Endothelial cell of umbilical vein (primary cell): ENCODE results near the gene MICA. TPM values are rescaled to one million over a fixed set of nuclear protein-coding genes. Genes with fewer than 3 reads are reported as not detected.

ENCODE experiments used
- BruUV-seq: library from RNA; stranded (reverse); fragments of 400-500 nt; replicated peaks from 2 replicates; lab custom pipeline; 2021; lab: Mats Ljungman, UMichigan
- CTCF ChIA-PET: fragments of 300-600, 350-600 bp; sonication (Branson Sonifier 250); formaldehyde crosslinking; loops from one replicate; lab custom pipeline; 2021; ENCODE audit warnings: antibody characterized with exemption, inconsistent platforms; lab: Charles Lee
- POLR2A ChIA-PET: fragments of 300-600, 350-600 bp; sonication (Branson Sonifier 250); formaldehyde crosslinking; loops from one replicate; lab custom pipeline; 2021; ENCODE audit warnings: antibody characterized with exemption, inconsistent platforms; lab: Charles Lee
- DNase-seq: peaks from one replicate; pipeline ENCODE4 v3.0.0-alpha.2; 2011; ENCODE audit warnings: low read depth, low spot score
- FAIRE-seq: peaks from 2 replicates; lab custom pipeline; 2011; peaks lifted over from hg19 to GRCh38; lab: Jason Lieb, UNC
- H2AFZ ChIP-seq: 2 replicates; pipeline ENCODE4 v1.6.0; 2012; ENCODE audit warnings: low read depth, low read length, control low read depth, inconsistent platforms
- H3K27ac ChIP-seq: 2 replicates; pipeline ENCODE4 v1.5.1; 2011; ENCODE audit warnings: low read depth, mild to moderate bottlenecking, control low read depth, low read length, moderate library complexity; ENCODE audit not compliant: insufficient read depth
- H3K27me3 ChIP-seq, 2 experiments: 2 replicates each; pipeline versions ENCODE4 v1.6.0 to v1.6.1; 2011; ENCODE audit warnings: low read length in 2 of 2, mixed read lengths in 1 of 2; ENCODE audit not compliant: control insufficient read depth in 2 of 2, insufficient read depth in 2 of 2
- H3K36me3 ChIP-seq, 2 experiments: 2 replicates in 1 of 2; 3 replicates in 1 of 2; pipeline ENCODE4 v1.5.1; 2011; ENCODE audit warnings: low read length in 2 of 2, mild to moderate bottlenecking in 1 of 2, moderate library complexity in 1 of 2; ENCODE audit not compliant: control insufficient read depth in 2 of 2, insufficient read depth in 2 of 2; ENCODE audit errors: extremely low read depth in 1 of 2
- H3K4me1 ChIP-seq: 3 replicates; pipeline ENCODE4 v1.5.1; 2011; ENCODE audit warnings: mild to moderate bottlenecking, low read length; ENCODE audit not compliant: control insufficient read depth, insufficient read depth; ENCODE audit errors: extremely low read depth
- H3K4me2 ChIP-seq: 2 replicates; pipeline ENCODE4 v1.6.1; 2011; ENCODE audit warnings: low read length, control low read depth, mixed read lengths; ENCODE audit not compliant: insufficient read depth
- H3K4me3 ChIP-seq, 3 experiments: fragments of 200-600 bp in 1 of 3; sonication (generic), shearing (Covaris generic) in 1 of 3; replicated peaks in 1 of 3; 2 replicates each; pipeline ENCODE4 v1.5.1; 2011 to 2016; ENCODE audit warnings: control low read depth in 3 of 3, low read length in 3 of 3, mild to moderate bottlenecking in 2 of 3, inconsistent platforms in 1 of 3, low read depth in 1 of 3, moderate library complexity in 1 of 3; ENCODE audit not compliant: insufficient read depth in 1 of 3
- H3K79me2 ChIP-seq: 2 replicates; pipeline ENCODE4 v1.6.0; 2012; ENCODE audit warnings: low read length, inconsistent platforms; ENCODE audit not compliant: control insufficient read depth, insufficient read depth
- H3K9ac ChIP-seq: replicated peaks from 2 replicates; pipeline ENCODE3; 2011; ENCODE audit warnings: low read length, control low read depth; ENCODE audit not compliant: insufficient read depth; ENCODE audit errors: extremely low read depth
- H3K9me1 ChIP-seq: replicated peaks from 3 replicates; pipeline ENCODE4 v1.6.0; 2011; ENCODE audit warnings: mild to moderate bottlenecking, low read length; ENCODE audit not compliant: control insufficient read depth, insufficient read depth; ENCODE audit errors: extremely low read depth
- H3K9me3 ChIP-seq: replicated peaks from 2 replicates; pipeline ENCODE4 v1.5.1; 2012; ENCODE audit warnings: low read length, inconsistent platforms; ENCODE audit not compliant: control insufficient read depth, insufficient read depth
- H4K20me1 ChIP-seq: replicated peaks from 2 replicates; pipeline ENCODE3; 2011; ENCODE audit warnings: mild to moderate bottlenecking, low read length; ENCODE audit not compliant: control insufficient read depth, insufficient read depth; ENCODE audit errors: extremely low read depth
- EZH2 ChIP-seq: IDR thresholded peaks from 2 replicates; pipeline ENCODE4 v1.6.1; 2012; ENCODE audit warnings: borderline replicate concordance, low read depth, mild to moderate bottlenecking, moderate library complexity, low read length, inconsistent platforms; ENCODE audit not compliant: severe bottlenecking
- FOS ChIP-seq: IDR thresholded peaks from 2 replicates; pipeline ENCODE4 v1.6.1; 2011; ENCODE audit warnings: mild to moderate bottlenecking, low read length, moderate library complexity, borderline replicate concordance; ENCODE audit not compliant: insufficient read depth
- GATA2 ChIP-seq: IDR thresholded peaks from 2 replicates; pipeline ENCODE4 v1.7.0; 2011; ENCODE audit warnings: low read depth, mild to moderate bottlenecking, moderate library complexity, mixed read lengths, low read length; ENCODE audit not compliant: insufficient read length, insufficient read depth
- MAX ChIP-seq: IDR thresholded peaks from 2 replicates; pipeline ENCODE4 v1.6.1; 2011; ENCODE audit not compliant: insufficient read depth, insufficient read length
- POLR2A ChIP-seq: IDR thresholded peaks from 2 replicates; pipeline ENCODE4 v1.6.1; 2012; ENCODE audit warnings: low read depth, mild to moderate bottlenecking, control low read depth, low read length
- POLR2AphosphoS5 ChIP-seq: IDR thresholded peaks from 2 replicates; pipeline ENCODE4 v1.6.1; 2012; ENCODE audit warnings: low read depth, mild to moderate bottlenecking, control low read depth, low read length, moderate library complexity; ENCODE audit not compliant: insufficient read depth
- dilution Hi-C: fragments of 300-500 bp; cut with MboI; formaldehyde crosslinking; loops from one replicate; pipeline ENCODE4 v1.15.0; 2019; ENCODE audit warnings: low sequenced_read_pairs; ENCODE audit not compliant: extremely low pct_ligation_motif_present
- intact Hi-C: fragments of 100-400 bp; cut with micrococcal nuclease; formaldehyde crosslinking; loops from one replicate; pipeline ENCODE4 v1.10.0; 2022
- polyA plus RNA-seq, 4 experiments: library from polyadenylated mRNA; depleted of rRNA in 3 of 4; stranded (reverse) in 3 of 4; unstranded in 1 of 4; fragments of >200 nt; gene quantifications; 2 replicates each; pipeline versions ENCODE4 v1.2.1 to v1.2.3, GENCODE V29; 2011 to 2012; ENCODE audit warnings: missing spikeins in 1 of 4
- total RNA-seq: library from RNA; stranded (reverse); gene quantifications from 2 replicates; pipeline ENCODE4 v1.2.3, GENCODE V29; 2021

Gene MICA
- total and polyA plus RNA-seq, 2 donors (not counting 3 experiments of a cell fraction or from before 2014, with no cell fraction given), result 42.5 to 99.3 TPM

GRCh38 chr6:31423550-31423949, 20.2 kb downstream of the MICA start:
- Histone ChIP-seq H3K9me1 (no peaks in the 10 kb centered on the region), H3K9me3 (no peaks in the 10 kb centered on the region), H3K79me2 (no peaks in the 10 kb centered on the region), H3K9ac (no peak overlapping the region), H3K4me3 (no peak overlapping the region), H3K4me1 (no peaks in the 10 kb centered on the region), H3K36me3 (no peaks in the 10 kb centered on the region), H3K27me3 (peaks cover 5 to 20% of the 10 kb centered on the region in 2 experiments), H3K27ac (no peak overlapping the region), H3K4me2 (no peak overlapping the region), H2AFZ (no peak overlapping the region), H4K20me1 (no peaks in the 10 kb centered on the region)
- TF ChIP-seq FOS, result no peak
- no peak for TF ChIP-seq MAX
- TF ChIP-seq GATA2, result no peak
- no peak for TF ChIP-seq EZH2
- TF ChIP-seq POLR2AphosphoS5, result no peak
- TF ChIP-seq POLR2A, result no peak
- CTCF ChIA-PET, result interaction anchor here (1.1 to 1.5 kb wide), 2 partner anchors 19 to 23 kb away, joined by 3 to 4 read pairs; no protein-coding TSS in a partner anchor
- dilution Hi-C loops, result no loop called here
- BruUV-seq, result no TSS peak
- intact Hi-C loops, result no loop called here
- DNase-seq (no peak), FAIRE-seq (no peak)
- POLR2A ChIA-PET, result no interaction called here
